Upper lobe of right lung (tissue), 1 donor: ENCODE measurements around the gene NEURL1B. TPM values are rescaled to one million over a fixed set of nuclear protein-coding genes. Genes with fewer than 3 reads are reported as not detected.

Experiments used
- ATAC-seq: fragments of 200-7000 bp; cut with Tn5 transposase; one replicate; pipeline ENCODE4 v1.9.1; 2020; ENCODE audit warnings: mild to moderate bottlenecking, moderate library complexity
- DNase-seq: peaks from one replicate; pipeline ENCODE4 v3.0.0-alpha.2; 2020
- H3K27ac ChIP-seq: fragments of 200-600 bp; one replicate; pipeline ENCODE4 v1.8.0; 2022
- H3K27me3 ChIP-seq: fragments of 200-600 bp; one replicate; pipeline ENCODE4 v1.8.0; 2022; ENCODE audit warnings: mild to moderate bottlenecking
- H3K36me3 ChIP-seq: fragments of 200-600 bp; one replicate; pipeline ENCODE4 v1.8.0; 2022
- H3K4me1 ChIP-seq: fragments of 200-600 bp; one replicate; pipeline ENCODE4 v1.8.0; 2022
- H3K4me3 ChIP-seq: fragments of 200-600 bp; one replicate; pipeline ENCODE4 v1.8.0; 2022; ENCODE audit warnings: mild to moderate bottlenecking
- H3K9me3 ChIP-seq: fragments of 200-600 bp; one replicate; pipeline ENCODE4 v1.8.0; 2022
- intact Hi-C: fragments of 100-400 bp; cut with DNase I; formaldehyde crosslinking; loops from one replicate; pipeline ENCODE4 v1.11.0; 2022
- total RNA-seq: library from RNA; stranded (reverse); fragmentation: NEBNext Ultra II Directional; extraction: Animal tissue kit (Norgen Biotek cat#: 25700); gene quantifications from one replicate; pipeline ENCODE4 v1.2.1, GENCODE V29; 2021
- TF ChIP-seq, protein P1 (sequence below): fragments of 200-600 bp; IDR thresholded peaks from one replicate; pipeline ENCODE4 v1.8.0; 2022; ENCODE audit warnings: antibody characterized with exemption
- donor health status: DM: no; HTN: yes; CAD: no; lungs with severe emphysema.

Gene NEURL1B
- total RNA-seq, 1 donor from 2014 or later, result 25.0 TPM

DNA sequence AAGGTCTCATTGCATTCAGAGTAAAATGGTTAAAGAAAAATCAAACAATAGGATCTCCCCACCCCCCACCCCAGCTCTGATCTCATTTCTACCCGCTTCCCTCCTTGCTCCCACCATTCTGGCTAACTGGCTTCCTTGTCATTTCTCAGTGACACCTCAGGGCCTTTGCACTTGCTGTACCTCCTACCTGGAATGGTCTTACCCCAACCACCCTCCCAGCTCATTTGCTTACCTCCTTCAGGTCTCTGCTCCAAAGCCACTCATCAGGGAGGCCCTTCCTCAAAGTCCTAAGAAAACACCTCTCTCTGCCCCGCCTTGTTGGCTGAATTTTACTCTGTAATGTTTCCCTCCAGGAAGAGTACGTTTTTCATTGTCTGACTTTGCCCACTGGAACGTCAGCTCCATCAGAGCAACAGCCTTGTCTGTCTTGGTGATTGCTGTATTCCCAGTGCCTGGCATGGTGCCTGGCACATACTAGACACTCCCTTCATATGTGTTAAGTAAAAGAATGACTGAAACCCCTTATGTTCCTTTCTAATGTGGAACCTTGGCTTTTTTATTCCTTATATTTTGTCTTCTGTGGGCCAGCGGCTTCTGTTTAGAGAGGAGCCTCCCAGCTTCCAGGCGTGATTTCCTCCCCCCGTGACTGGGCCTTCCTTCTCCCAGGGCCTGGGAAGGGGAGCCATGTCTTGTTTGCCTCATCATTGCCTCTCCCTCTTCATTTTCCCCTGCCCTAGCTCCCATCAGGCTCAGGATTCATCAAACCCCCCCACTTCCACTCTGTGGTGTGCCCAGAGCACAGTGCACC is 26.9 kb downstream of the NEURL1B start:
- peak overlapping the region; percentile 31 for H3K27ac ChIP-seq
- ATAC-seq (no peak), DNase-seq (peak; percentile 21)
- H3K4me1 ChIP-seq, result peaks cover 18% of the 10 kb centered on the region
- TF ChIP-seq, protein P1, sequence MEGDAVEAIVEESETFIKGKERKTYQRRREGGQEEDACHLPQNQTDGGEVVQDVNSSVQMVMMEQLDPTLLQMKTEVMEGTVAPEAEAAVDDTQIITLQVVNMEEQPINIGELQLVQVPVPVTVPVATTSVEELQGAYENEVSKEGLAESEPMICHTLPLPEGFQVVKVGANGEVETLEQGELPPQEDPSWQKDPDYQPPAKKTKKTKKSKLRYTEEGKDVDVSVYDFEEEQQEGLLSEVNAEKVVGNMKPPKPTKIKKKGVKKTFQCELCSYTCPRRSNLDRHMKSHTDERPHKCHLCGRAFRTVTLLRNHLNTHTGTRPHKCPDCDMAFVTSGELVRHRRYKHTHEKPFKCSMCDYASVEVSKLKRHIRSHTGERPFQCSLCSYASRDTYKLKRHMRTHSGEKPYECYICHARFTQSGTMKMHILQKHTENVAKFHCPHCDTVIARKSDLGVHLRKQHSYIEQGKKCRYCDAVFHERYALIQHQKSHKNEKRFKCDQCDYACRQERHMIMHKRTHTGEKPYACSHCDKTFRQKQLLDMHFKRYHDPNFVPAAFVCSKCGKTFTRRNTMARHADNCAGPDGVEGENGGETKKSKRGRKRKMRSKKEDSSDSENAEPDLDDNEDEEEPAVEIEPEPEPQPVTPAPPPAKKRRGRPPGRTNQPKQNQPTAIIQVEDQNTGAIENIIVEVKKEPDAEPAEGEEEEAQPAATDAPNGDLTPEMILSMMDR, result no peak
- no peak overlapping the region for H3K4me3 ChIP-seq
- peaks cover 5% of the 10 kb centered on the region for H3K36me3 ChIP-seq
- no peaks in the 10 kb centered on the region for H3K27me3 ChIP-seq
- intact Hi-C loops, result no loop called here
- H3K9me3 ChIP-seq, result no peaks in the 10 kb centered on the region

DNA sequence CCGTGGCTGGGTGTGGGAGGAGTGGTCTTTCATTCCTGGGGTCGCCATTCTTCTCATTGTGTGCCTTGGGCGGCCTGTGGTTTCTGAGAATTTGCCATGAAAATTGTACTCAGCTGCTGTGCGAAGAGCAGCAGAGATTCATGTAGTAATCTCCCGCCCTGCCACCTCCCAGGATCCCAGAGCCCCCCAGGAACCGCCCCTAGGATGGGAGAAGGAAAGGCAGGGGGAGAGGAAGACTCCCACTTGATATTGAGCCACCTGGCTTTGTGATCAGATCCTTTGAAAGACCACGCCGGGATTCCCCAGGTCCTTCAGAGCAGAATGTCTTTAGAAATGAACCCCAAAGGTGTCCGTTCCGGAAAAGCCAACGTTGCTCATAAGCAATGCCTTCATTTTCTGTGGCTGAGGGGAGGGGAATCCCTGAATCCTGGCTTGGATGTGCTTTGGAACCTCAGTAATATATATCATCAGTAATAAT is 27.6 kb downstream of the NEURL1B start:
- Histone ChIP-seq H3K4me1 (peaks cover 18% of the 10 kb centered on the region), H3K4me3 (no peak overlapping the region), H3K36me3 (peaks cover 5% of the 10 kb centered on the region), H3K27ac (peak overlapping the region; percentile 31), H3K27me3 (no peaks in the 10 kb centered on the region), H3K9me3 (no peaks in the 10 kb centered on the region)
- no peak for ATAC-seq
- TF ChIP-seq, protein P1, result no peak
- intact Hi-C loops, result no loop called here
- peak; percentile 16 for DNase-seq

DNA sequence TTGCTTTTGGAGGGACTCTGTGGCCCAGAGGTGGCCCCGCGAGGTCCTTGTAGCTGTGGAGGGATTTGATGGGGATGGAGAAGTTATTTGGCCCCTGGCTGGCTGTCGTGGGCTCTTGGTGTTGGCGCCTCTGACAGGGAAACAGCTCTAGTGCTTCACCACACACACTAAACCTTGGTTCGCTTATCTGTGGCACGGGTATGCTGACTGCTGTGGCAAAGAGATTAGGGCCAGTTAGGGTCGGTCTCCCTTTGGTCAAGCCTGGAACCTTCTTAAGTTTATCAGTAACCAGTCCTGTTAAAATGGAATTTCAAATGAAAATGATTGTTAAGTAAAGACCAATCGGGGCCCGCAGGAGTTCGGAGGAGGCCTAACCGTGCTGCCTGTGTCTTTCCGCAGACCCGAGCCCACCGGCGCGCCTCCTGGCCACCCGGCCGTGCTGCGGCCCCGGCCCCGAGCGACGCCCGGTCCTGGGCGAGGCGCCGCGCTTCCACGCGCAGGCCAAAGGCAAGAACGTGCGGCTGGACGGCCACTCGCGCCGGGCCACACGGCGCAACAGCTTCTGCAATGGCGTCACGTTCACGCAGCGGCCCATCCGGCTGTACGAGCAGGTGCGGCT is 28.4 kb downstream of the NEURL1B start:
- intact Hi-C loops, result no loop called here
- H3K36me3 ChIP-seq, result peaks cover 5% of the 10 kb centered on the region
- H3K4me1 ChIP-seq, result peaks cover 11% of the 10 kb centered on the region
- TF ChIP-seq, protein P1, result no peak
- no peaks in the 10 kb centered on the region for H3K9me3 ChIP-seq
- ATAC-seq (no peak), DNase-seq (peak; percentile 20)
- no peak overlapping the region for H3K27ac ChIP-seq
- H3K27me3 ChIP-seq, result no peaks in the 10 kb centered on the region
- no peak overlapping the region for H3K4me3 ChIP-seq

DNA sequence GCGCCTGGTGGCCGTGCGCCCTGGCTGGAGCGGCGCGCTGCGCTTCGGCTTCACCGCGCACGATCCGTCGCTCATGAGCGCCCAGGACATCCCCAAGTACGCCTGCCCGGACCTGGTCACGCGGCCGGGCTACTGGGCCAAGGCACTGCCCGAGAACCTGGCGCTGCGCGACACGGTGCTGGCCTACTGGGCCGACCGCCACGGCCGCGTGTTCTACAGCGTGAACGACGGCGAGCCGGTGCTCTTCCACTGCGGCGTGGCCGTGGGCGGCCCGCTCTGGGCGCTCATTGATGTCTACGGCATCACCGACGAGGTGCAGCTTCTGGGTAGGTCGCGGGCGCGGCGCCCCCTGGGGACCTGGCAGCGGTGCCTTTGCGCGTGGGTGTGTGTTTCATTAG is 28.9 kb downstream of the NEURL1B start:
- Histone ChIP-seq H3K4me3 (no peak overlapping the region), H3K36me3 (peaks cover 5% of the 10 kb centered on the region), H3K9me3 (no peaks in the 10 kb centered on the region), H3K27me3 (no peaks in the 10 kb centered on the region), H3K27ac (no peak overlapping the region), H3K4me1 (peaks cover 11% of the 10 kb centered on the region)
- no peak for ATAC-seq
- TF ChIP-seq, protein P1, result no peak
- intact Hi-C loops, result no loop called here
- peak; percentile 55 for DNase-seq

DNA sequence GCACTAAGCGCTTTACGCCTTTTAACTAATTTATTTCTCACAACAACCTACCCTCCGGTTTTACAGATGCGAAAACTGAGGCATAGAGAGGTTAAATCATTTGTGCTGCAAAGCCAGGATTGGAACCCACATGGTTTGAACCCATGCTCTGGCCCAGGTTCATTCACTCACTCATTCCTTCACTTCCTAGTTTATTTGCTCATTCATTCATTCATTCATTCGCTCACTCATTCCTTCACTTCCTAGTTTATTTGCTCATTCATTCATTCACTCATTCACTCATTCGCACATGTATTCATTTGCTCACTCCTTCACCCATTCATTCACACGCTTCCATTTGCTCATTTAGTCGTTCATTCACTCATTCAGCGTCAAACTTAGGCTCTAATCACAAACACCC is 29.4 kb downstream of the NEURL1B start:
- no peak for ATAC-seq

More for the DNA sequence above, 29.4 kb downstream of the NEURL1B start:
- Histone ChIP-seq H3K4me3 (no peak overlapping the region), H3K27me3 (no peaks in the 10 kb centered on the region), H3K9me3 (no peaks in the 10 kb centered on the region), H3K4me1 (peaks cover 8% of the 10 kb centered on the region), H3K27ac (no peak overlapping the region), H3K36me3 (peaks cover 5% of the 10 kb centered on the region)
- DNase-seq, result no peak
- TF ChIP-seq, protein P1, result no peak
- intact Hi-C loops, result no loop called here
